Measurements from ENCODE around the gene GRPEL1. TPM values are rescaled to one million over a fixed set of nuclear protein-coding genes. Genes with fewer than 3 reads are reported as not detected.

GRPEL1 gene
- total and polyA plus RNA-seq, 9 of the 15 experiments (the other 6 are each of a cell fraction or from before 2014, with no cell fraction given): 43.4 to 192 (median 86.6) TPM

DNA sequence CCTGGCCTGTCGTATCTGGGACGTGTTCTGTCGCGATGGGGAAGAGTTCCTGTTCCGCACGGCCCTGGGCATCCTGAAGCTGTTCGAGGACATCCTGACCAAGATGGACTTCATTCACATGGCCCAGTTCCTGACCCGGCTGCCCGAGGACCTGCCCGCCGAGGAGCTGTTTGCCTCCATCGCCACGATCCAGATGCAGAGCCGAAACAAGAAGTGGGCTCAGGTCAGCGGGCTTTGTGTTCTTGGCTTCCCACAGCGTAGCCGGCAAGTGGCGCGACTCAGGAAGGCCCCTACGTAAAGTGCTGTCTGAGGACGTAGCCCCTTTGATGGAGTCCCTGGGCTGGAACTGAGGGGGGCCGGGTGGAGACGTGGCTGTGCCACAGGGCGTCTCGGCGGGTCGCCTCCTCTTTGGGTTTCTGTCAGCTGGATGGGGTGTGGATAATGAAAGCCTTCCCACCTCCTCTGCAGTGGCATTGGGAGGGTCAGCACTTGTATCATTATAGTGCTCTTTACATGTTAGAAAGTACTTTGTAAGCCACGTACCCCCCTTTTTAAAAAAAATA is 42.7 kb downstream of the GRPEL1 start:
- intact Hi-C loops (cut with micrococcal nuclease): no loop called here
- Histone ChIP-seq H3K4me3 (no peak overlapping the region), H3K36me3 (ENCODE audit: control insufficient read depth, insufficient read depth, low read length) (peaks cover 94% of the 10 kb centered on the region), H2AFZ (ENCODE audit: low read depth, low read length) (no peak overlapping the region), H3K4me1 (replicated peaks in 1 of 2; ENCODE audit: control insufficient read depth in 2 of 2, insufficient read depth in 2 of 2, low read length in 2 of 2) (0 out of 5 replicates have a peak, but pooled peaks cover under 1 to 4% of the 10 kb centered on the region in 2 experiments), H3K9me1 (ENCODE audit: control insufficient read depth, insufficient read depth, low read length) (peaks cover 2% of the 10 kb centered on the region), H3K9ac (ENCODE audit: insufficient read depth in 1 of 2, low read depth in 2 of 2, low read length in 2 of 2) (no peak overlapping the region), H3K9me3 (replicated peaks; ENCODE audit: control insufficient read depth, insufficient read depth, low read depth, low read length) (no peaks in the 10 kb centered on the region), H3K79me2 (ENCODE audit: control insufficient read depth, insufficient read depth, low read length) (no peaks in the 10 kb centered on the region), H3K4me2 (ENCODE audit: insufficient read depth, low read length) (no peak overlapping the region), H4K20me1 (replicated peaks; ENCODE audit: control insufficient read depth, insufficient read depth, low read length) (peaks cover under 1% of the 10 kb centered on the region; the same call in 1 of the 2 replicates), H3K27me3 (ENCODE audit: control insufficient read depth in 2 of 2, insufficient read depth in 2 of 2, low read length in 2 of 2) (no peaks in the 10 kb centered on the region), H3K27ac (ENCODE audit: extremely low read depth, low read depth, low read length) (no peak overlapping the region)
- TF ChIP-seq, protein P1, sequence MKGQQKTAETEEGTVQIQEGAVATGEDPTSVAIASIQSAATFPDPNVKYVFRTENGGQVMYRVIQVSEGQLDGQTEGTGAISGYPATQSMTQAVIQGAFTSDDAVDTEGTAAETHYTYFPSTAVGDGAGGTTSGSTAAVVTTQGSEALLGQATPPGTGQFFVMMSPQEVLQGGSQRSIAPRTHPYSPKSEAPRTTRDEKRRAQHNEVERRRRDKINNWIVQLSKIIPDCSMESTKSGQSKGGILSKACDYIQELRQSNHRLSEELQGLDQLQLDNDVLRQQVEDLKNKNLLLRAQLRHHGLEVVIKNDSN (CRISPR knock-in tag; IDR thresholded peaks at IDR 0.05): no peak
- TF ChIP-seq GTF2F1 (IDR thresholded peaks at IDR 0.05; ENCODE audit: low read depth, low read length) (no peak), POLR2G (IDR thresholded peaks at IDR 0.05; ENCODE audit: low read depth, low read length) (0 out of 2 replicates have a peak, but pooled peaks have one; percentile 28), CBFB (CRISPR knock-in tag; IDR thresholded peaks at IDR 0.05) (no peak), RBM17 (IDR thresholded peaks at IDR 0.05; ENCODE audit: borderline replicate concordance, low read depth, low read length) (no peak)
- TF ChIP-seq, protein P2, sequence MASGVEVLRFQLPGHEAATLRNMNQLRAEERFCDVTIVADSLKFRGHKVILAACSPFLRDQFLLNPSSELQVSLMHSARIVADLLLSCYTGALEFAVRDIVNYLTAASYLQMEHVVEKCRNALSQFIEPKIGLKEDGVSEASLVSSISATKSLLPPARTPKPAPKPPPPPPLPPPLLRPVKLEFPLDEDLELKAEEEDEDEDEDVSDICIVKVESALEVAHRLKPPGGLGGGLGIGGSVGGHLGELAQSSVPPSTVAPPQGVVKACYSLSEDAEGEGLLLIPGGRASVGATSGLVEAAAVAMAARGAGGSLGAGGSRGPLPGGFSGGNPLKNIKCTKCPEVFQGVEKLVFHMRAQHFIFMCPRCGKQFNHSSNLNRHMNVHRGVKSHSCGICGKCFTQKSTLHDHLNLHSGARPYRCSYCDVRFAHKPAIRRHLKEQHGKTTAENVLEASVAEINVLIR (CRISPR knock-in tag; IDR thresholded peaks at IDR 0.05): no peak
- TF ChIP-seq, protein P3, sequence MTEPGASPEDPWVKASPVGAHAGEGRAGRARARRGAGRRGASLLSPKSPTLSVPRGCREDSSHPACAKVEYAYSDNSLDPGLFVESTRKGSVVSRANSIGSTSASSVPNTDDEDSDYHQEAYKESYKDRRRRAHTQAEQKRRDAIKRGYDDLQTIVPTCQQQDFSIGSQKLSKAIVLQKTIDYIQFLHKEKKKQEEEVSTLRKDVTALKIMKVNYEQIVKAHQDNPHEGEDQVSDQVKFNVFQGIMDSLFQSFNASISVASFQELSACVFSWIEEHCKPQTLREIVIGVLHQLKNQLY (CRISPR knock-in tag; conservative IDR thresholded peaks at IDR 0.05): no peak
- no peak for DNase-seq (ENCODE audit: extremely low read depth in 1 of 4, low spot score in 3 of 4)
- ChIA-PET CTCF (ENCODE audit: low intra/inter-chr PET ratio) (no interaction called here), POLR2A (no interaction called here)
- no peak for ATAC-seq
- in situ Hi-C loops (cut with MboI): no loop called here
- BruUV-seq (replicated peaks): no TSS peak
- 92% methylated on average over 28 of the region's 28 CpGs for WGBS (ENCODE audit: insufficient coverage, low coverage, missing lambda C conversion rate)
- FAIRE-seq: no peak

Data from K562 (cell line).